Ramos (cell line): ENCODE measurements around the gene GAS6.

ENCODE experiments used
- in situ Hi-C: fragments of 300-500 bp; cut with MboI; formaldehyde crosslinking; loops from one replicate; pipeline ENCODE4 v1.14.3; 2022; ENCODE audit warnings: low sequenced_read_pairs; ENCODE audit not compliant: unreplicated experiment

The GAS6 gene

DNA sequence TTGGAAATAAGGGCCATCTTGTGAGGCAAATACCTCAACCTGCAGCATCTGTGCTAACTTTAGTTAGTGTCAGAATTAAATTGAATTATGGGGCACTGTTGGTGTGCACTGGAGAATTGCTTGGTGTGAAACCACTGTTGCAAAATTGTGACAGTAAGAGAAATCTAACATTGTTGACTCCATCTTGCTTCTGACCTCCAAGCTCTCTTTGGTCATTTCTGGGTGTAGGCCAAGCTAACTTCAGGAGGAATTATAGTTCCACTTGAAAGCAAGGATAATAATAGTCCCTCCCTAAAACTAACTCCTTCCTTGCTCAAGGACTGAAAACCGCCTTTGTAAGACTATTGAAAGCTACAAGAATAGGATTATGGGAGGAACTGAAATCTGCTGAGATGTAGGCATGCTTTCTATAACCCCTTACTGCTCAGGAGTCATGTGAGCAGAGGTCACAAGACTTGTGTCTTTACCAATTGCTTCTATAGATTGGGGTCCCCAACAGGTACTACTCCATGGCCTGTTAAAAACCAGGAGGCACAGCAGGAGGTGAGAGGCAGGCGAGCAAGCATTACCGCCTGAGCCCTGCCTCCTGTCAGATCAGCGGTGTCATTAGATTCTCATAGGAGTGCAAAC, 24.9 kb upstream of the GAS6 start:
- in situ Hi-C loops = no loop called here

DNA sequence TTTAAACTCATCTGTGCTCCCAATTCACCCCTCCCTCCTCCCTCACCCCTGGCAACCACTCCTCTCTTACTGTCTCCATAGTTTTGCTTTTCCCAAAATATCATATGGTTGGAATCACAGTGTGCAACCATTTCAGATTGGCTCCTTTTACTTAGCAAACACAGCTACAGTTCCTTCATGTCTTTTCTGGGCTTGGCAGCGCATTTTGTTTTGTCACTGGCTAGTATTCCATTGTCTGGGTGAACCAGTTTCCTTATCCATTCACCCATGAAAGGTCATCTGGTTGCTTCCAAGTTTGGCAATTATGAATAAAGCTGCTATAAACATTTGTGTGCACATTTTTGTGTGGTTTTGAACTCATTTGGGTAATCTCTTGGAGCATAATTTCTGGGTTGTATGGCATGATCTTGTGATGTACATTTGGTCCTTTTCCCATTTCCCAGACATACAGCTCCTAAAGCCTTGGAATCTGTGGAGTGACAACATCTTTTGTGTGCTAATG, 23.9 kb upstream of the GAS6 start:
- in situ Hi-C loops = no loop called here

DNA sequence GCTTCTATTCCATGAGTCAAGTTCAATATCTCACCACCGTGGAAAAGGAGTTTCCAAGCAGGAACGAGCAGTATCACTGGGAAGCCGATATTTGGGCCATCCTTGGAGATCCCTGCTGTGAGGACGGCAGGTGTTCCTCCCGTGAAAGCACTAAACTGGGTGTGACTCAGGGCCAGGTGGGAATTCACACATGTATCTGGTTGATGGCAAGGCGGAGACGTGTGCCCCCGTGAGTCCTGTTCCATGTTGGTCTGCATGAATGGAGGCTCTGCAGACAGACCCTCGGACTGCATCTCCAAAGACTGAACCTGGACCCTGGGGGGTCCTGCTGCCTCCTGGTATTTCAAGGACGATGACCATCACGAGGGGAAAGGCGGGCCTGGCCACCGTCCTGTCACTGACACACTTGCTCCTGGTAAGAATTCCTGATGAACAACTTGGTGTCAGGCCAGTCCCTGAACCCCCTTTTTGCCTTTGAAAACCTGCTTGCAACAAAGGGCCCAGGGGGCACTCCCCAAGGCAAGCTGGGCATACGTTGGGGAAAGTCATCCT, 22.8 kb upstream of the GAS6 start:
- in situ Hi-C loops = no loop called here

DNA sequence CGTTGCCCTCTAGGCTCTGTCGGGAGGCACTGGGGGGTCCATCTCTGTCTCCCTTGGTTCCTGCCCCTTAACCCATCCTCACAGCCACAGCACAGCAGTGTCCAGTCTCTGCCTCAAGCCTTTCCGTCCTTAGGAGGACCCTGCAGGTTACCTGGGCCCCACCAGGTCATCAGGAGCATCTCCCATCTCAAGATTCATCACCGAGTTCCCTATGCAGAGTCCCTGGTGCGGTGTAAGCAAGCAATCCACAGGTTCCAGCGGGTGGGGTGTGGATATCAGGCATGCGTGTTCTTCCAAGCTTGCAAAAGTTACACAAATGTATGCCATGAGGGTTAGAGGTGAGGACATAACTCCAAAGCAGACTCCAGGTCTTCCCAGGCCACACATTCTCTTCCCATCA, 20.9 kb upstream of the GAS6 start:
- in situ Hi-C loops = no loop called here

DNA sequence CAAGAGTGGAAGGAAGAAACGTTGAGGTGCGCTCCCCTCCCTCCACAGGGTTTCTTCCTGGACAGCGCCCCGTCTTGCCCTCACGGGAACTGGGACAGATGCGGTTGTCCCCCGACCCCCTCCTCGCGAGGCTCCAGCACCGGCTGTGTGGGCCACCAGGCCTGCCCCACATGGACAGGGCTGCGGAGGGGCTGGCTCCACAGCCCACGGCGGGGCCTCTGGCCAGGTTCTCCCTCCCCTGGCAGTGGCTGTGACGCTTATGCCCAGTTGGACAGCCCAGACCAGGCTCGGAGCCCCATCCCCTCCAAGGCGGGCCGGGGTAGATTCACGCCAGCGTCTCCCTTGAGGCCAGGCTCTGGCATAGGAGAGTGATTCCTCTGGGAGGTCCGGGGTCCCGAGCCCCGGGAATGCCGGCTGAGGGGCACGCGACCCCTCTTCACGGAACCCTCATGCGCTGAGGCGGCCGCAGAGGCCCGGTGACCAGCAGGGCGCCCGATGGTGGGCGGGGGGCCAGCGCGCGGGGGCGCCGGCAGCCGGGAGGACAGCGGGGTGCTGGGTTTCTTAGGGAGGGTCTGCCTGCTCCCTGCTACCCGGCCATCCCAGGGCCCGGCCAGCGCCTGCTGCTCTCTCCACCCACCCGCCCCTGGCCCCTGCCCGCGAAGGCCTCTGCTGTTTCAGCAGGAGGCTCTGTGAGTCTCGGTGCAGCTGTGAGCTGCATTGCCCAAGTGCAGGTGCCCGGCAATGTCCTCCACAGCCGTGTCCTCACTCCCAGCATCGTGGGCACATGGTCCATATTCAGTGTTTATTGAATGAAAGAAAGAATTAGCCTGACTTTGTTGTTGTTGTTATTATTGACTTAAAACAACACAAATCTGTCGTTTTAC, 20.3 kb upstream of the GAS6 start:
- in situ Hi-C loops = no loop called here

DNA sequence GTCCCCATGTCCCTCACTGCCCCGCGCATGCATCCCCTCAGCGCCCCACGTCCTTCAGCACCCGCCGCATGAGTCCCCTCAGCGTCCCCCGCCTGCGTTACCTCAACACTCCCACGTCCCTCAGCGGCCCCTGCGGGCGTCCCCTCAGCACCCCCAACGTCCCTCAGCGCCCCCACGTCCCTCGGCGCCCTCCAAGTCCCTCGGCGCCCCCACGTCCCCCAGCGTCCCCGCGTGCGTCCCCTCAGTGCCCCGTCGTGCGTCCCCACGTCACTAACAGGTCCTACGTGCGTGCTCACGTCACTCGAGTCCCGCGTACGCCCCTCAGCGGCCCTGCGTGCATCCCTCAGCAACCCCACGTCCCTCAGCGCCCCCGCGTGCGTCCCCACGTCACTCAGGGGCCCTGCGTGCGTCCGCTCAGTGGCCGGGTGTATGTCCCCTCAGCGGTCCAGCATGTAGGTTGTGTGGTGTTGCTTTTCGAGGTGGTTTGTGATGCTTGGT, 19.5 kb upstream of the GAS6 start:
- in situ Hi-C loops = no loop called here

DNA sequence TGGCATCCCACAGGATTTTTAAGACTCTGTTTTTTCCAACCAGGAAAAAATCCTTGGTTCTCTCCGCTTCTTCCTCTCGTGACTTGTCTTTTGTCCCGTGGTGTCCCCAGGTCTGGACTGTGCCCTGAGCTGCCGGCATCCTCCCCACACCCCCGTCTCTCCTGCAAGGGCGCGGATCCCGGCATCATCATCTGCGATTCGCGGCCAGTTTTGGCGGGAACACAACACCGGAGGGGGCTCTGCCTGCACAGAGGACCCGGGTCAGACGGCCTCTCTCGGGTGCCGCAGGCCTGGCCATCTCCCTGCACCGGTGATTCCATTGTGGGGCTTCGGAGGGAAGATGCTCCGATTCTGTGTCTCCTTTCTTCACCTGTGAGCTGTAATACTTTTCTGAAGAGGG, 18.8 kb upstream of the GAS6 start:
- in situ Hi-C loops = no loop called here

DNA sequence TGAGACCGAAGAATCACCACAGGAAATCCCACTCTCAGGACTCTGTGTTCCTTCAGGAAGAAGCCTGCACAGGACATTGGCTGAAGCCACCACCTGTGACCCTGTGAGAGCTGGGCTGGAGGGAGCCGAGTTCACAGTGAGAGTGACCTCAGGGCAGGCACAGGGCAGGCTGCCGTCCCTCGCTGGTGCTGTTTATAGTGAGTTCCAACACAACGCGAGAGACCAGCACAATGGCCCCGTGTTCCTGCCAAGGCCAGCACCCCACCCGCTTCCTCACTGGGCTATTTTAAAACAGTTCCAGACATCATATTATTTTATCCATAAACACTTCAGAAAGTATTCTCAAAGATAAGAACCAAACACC, 18.4 kb upstream of the GAS6 start:
- in situ Hi-C loops = no loop called here

DNA sequence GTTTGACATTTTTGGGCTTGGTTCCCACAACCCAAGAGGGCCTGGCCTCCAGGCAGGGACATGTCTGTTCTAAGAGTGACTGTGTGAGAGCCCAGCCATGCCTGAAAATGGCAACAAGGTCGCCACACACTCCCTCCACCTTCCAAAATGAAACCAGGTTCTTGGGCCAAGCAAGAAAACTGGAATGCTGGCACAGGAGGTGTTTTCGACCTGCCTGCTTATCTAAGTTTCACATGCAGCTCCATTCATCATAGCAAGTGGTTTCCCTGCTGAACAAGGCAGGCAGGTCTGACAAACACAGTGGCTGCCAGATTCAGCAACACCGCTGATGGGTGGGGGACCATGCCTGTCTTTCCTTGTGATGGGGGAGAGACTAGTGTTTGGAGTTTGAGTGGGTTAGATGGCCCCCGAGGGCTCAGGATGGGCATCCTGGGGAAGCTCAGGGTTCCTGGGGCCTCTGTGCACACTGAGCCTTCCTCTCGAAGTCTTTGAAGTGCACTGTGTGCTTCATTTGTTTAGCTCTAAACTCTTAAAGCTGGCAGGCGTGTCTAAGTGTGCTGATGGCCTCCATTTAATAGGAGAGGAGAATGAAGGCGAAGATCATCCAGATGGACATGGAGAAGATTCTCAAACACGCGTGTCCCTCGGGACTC, 17.9 kb upstream of the GAS6 start:
- in situ Hi-C loops = no loop called here

DNA sequence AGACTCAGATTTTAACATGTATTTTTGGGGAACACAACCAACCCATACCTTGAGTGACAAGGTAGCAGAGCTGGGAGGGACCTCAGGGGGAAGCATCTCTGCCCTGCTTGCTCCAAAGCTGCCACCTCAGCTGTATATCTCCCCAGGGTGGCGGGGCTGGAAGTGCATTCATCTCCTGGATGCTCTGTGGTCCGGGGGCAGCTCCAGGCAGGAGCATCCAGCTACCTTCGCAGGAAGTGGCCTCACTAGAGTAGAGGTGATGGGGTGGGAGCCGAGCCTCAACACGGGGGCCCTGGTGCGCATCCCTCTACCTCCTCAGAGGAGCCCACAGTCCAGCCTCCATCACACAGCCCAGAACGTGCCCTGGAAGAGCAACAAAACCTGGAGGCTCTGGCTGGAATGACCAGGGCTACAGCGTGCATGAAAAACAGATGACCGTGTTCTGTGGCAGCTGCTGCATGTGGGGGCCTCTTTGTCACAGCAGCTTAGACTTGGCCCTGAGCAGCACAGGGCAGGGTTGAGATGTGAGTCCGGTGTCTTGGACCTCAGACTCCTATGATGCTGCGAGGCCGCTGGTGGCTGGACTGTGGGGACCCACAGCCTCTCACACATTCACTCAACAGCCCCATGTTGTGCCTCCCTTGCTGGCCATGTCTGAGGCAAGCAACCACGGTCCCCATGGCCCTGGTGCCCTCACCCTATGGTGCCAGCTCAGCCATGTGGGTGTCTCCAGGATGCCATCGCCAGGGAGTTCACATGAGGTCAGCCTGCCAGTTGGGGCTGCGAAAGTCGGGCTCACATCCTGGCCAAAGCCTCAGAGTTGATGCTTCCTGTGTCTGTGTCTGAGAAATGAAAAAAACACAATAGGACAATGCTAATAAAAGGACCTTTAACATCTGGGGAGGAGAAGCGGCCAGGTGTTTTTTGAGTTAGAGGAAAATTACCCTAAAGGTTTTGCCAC, 17.1 kb upstream of the GAS6 start:
- in situ Hi-C loops = no loop called here

DNA sequence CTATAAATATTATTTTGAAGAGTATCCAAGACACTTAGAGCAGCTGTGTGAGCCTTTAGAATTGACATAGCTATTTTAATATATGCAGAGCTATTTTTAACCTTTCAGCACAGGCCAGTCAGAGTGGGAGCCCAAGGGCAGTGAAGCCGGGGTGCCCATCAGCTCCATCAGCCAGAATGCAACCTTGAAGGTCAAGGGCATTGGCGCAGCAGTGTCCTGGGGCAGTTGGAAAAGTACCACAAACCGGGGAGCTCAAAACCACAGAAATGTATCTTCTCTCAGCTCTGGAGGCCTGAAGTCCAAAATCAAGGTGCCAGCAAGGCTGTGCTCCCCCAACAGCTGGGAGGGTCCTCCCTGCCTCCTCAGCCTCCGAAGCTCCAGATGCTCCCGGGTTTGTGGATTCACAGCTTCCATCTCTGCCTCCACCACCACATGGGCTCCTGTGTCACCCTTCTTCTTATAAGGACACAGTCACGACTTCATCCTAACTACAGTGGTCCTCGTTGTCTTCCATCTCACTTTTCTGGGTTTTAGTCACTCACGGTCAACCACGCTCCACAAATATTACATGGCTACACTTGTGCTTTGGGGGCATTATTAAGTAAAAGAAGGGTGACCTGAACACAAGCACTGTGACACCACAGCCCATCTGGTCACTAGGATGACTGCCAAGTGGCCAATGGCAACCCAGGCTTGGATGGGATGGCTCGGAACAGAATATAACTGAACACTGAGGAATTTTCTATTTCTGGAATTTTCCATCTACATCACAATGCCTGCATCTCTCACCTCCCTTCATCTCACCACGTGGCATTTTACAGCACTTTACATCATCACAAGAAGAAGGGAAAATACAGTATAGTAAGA, 15.9 kb upstream of the GAS6 start:
- in situ Hi-C loops = no loop called here

DNA sequence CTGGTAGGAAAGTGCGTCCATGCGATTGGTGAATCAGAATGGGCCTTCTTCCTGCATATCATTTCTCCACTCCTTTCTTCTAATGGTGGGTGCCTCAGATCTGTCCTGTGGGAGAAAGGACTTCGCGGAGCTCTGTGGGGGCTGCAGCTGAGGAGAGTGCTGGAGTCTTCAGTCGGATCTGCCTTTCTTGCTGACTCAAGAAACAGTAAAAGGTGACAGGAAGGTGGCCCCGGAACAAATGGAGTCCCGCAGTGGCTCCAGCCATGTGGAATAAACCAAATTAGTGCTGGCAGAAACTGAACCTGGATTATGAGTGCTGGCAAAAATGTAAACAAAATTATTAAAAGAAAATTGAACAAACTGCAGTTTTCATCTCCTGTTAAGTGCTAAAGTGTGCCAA, 15.1 kb upstream of the GAS6 start:
- in situ Hi-C loops = no loop called here

DNA sequence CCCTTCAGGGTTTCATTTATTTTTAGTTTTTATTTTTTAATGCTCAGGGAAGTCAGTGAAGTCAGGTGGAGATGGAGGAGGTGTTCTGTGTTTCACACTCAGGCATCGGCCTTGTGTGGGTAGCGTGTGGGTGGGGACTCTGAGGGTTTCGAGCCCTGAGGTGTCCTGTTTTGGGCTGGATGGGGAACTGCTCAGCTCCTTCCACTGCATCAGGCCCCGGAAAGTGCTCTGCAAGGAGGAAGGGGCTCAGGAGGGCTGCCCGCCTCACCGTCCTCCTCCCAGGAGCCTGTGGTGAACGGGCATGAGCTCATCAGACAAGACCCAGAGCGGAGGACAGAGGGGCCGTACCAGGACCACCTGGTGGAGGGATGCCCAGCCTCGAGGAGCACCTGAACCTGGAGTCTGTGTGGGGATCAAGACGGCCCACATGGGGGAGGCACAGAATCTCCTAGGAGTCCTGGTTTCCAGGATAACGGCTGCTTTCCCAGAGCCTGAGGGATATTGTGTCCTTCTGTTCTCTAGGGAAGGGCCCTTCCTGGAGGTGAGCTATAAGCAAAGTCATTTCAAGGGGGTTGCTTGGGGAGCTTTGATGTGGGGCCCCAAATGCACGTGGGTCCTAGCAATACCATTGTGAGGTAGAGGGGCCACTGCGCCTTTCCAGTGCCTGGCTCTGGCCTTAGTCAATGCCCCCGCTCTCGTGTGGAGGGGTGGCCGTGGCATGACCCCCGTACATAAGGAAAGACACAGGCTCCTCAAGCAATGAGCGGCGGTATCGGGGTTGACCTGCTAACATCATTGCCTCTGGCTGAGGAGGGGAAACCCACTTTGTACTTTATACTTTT, 13.5 kb upstream of the GAS6 start:
- in situ Hi-C loops = no loop called here

DNA sequence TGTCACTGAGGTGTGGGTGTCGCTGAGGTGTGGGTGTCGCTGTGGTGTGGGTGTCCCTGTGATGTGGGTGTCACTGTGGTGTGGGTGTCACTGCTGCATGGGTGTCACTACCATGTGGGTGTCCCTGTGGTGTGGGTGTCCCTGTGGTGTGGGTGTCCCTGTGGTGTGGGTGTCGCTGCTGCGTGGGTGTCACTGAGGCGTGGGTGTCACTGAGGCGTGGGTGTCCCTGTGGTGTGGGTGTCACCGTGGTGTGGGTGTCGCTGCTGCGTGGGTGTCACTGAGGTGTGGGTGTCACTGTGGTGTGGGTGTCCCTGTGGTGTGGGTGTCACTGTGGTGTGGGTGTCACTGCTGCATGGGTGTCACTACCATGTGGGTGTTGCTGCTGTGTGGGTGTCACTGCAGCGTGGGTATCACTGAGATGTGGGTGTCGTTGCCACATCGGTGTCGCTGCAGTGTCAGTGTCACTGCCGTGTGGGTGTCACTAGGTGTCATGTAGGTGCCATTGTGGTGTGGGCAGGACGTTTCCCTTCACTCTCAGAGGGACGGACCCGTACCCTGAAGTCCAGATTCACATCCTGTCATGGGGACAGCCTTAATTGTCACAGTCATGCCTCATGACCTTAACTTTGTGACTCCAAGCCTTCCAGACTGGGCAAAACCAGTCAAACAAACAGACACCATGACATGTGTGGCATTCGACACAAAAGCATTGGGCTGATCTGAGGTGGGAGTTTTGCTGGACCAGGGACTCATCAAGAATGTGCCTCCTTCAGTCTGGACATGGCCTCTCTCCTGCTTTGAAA, 12.7 kb upstream of the GAS6 start:
- in situ Hi-C loops = no loop called here

DNA sequence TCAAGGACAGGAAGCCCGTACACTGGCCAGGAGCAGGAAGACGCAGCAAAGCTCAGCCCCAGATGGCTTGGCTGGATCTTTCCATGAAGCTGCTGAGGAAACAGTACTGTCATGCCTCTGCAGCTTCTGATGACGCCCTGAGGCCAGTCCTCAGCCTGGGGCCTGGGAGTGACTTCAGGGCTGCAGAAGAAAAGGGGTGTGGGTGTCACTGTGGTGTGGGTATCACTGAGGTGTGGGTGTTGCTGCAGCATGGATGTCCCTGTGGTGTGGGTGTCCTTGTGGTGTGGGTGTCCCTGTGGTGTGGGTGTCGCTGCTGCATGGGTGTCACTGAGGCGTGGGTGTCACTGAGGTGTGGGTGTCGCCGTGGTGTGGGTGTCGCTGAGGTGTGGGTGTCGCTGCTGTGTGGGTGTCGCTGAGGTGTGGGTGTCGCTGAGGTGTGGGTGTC, 12.0 kb upstream of the GAS6 start:
- in situ Hi-C loops = no loop called here

DNA sequence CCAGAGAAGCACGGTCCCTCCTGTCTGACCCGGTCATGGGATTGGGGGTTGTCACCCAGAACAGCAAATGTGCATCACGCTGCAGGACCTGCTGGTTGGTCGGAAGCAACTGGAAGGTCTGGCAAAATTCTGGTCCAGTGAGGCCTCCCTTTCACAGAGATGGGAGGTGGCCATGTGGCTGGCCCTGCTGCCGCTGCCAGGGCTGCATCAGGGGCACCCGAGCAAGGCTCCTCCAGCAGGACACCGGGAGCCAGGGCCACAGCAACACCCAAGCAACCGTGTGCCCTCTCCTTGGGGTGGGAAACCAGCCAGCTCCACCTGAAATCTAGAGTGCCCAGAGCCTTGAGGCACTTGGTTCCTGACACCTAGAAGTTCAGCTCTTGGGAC, 11.5 kb upstream of the GAS6 start:
- in situ Hi-C loops = no loop called here
